H1 (cell line): Measurements from ENCODE around the gene COL6A1. TPM values are rescaled to one million over a fixed set of nuclear protein-coding genes. Genes with fewer than 3 reads are reported as not detected.

Experiments used
- CTCF ChIA-PET: fragments of 300-600 bp; sonication (Branson Sonifier 250); formaldehyde crosslinking; loops from one replicate; lab custom pipeline; 2021; ENCODE audit not compliant: partially characterized antibody; lab: Charles Lee
- POLR2A ChIA-PET: fragments of 300-600 bp; sonication (Branson Sonifier 250); formaldehyde crosslinking; loops from one replicate; lab custom pipeline; 2021; ENCODE audit warnings: inconsistent platforms; ENCODE audit not compliant: partially characterized antibody; lab: Charles Lee
- DNase-seq, 2 experiments: peaks; one replicate each; pipeline versions ENCODE4 v3.0.0 to v3.0.0-alpha.2; 2010 to 2022; ENCODE audit warnings: low spot score in 2 of 2, low read depth in 1 of 2, mixed read lengths in 1 of 2
- FAIRE-seq: peaks from 2 replicates; lab custom pipeline; 2011; peaks lifted over from hg19 to GRCh38; lab: Jason Lieb, UNC
- H2AFZ ChIP-seq: 2 replicates; pipeline ENCODE4 v1.8.1; 2012; ENCODE audit warnings: low read length, inconsistent platforms
- H2AK5ac ChIP-seq: 2 replicates; pipeline ENCODE4 v1.6.1; 2013; ENCODE audit warnings: low read depth, low read length
- H2BK120ac ChIP-seq: replicated peaks from 2 replicates; pipeline ENCODE3; 2013; ENCODE audit warnings: low read depth, low read length, inconsistent platforms
- H2BK12ac ChIP-seq: 2 replicates; pipeline ENCODE4 v1.6.1; 2013; ENCODE audit warnings: low read depth, low read length
- H2BK15ac ChIP-seq: 2 replicates; pipeline ENCODE4 v1.6.1; 2013; ENCODE audit warnings: low read length
- H2BK20ac ChIP-seq: 2 replicates; pipeline ENCODE4 v1.6.1; 2013; ENCODE audit warnings: low read length
- H2BK5ac ChIP-seq: 2 replicates; pipeline ENCODE4 v1.6.1; 2013; ENCODE audit warnings: low read depth, low read length
- H3K14ac ChIP-seq: 2 replicates; pipeline ENCODE4 v1.6.1; 2013; ENCODE audit warnings: inconsistent platforms; ENCODE audit not compliant: insufficient read length
- H3K18ac ChIP-seq: 2 replicates; pipeline ENCODE4 v1.6.1; 2013; ENCODE audit warnings: low read length; ENCODE audit errors: extremely low read depth
- H3K23ac ChIP-seq: 2 replicates; pipeline ENCODE4 v1.6.1; 2013; ENCODE audit warnings: inconsistent platforms; ENCODE audit not compliant: insufficient read length
- H3K23me2 ChIP-seq: 2 replicates; pipeline ENCODE4 v1.6.1; 2013; ENCODE audit warnings: low read depth, low read length
- H3K27ac ChIP-seq: 2 replicates; pipeline ENCODE4 v1.6.1; 2011; ENCODE audit warnings: low read depth, low read length, inconsistent platforms
- H3K27me3 ChIP-seq, 4 experiments: replicated peaks in 1 of 4; 1 replicate in 1 of 4; 2 replicates in 3 of 4; pipeline versions ENCODE4 v1.6.1 to v1.8.1; 2011 to 2013; ENCODE audit warnings: low read length in 3 of 4, mild to moderate bottlenecking in 3 of 4, inconsistent platforms in 2 of 4, mixed read lengths in 2 of 4, moderate library complexity in 1 of 4; ENCODE audit not compliant: control insufficient read depth in 3 of 4, insufficient read depth in 3 of 4; ENCODE audit errors: extremely low read depth in 1 of 4
- H3K36me3 ChIP-seq, 4 experiments: 2 replicates each; pipeline versions ENCODE4 v1.6.1 to v1.8.1; 2011 to 2013; ENCODE audit warnings: mild to moderate bottlenecking in 4 of 4, low read length in 3 of 4, moderate library complexity in 2 of 4, control low read depth in 1 of 4, inconsistent platforms in 1 of 4; ENCODE audit not compliant: insufficient read depth in 4 of 4, control insufficient read depth in 2 of 4
- H3K4ac ChIP-seq: replicated peaks from 2 replicates; pipeline ENCODE3; 2013; ENCODE audit warnings: low read length, low read depth, mixed read lengths, inconsistent platforms; ENCODE audit not compliant: insufficient read length
- H3K4me1 ChIP-seq, 4 experiments: replicated peaks in 1 of 4; 1 replicate in 1 of 4; 2 replicates in 3 of 4; pipeline versions ENCODE4 v1.6.1 to v1.8.1; 2011 to 2013; ENCODE audit warnings: low read length in 3 of 4, inconsistent platforms in 2 of 4, mixed read lengths in 1 of 4; ENCODE audit not compliant: insufficient read depth in 4 of 4, control insufficient read depth in 3 of 4
- H3K4me2 ChIP-seq, 2 experiments: 2 replicates each; pipeline versions ENCODE4 v1.6.1 to v1.8.1; 2011 to 2013; ENCODE audit warnings: low read depth in 2 of 2, low read length in 2 of 2, control low read depth in 1 of 2, inconsistent platforms in 1 of 2, mild to moderate bottlenecking in 1 of 2; ENCODE audit not compliant: insufficient read depth in 1 of 2
- H3K4me3 ChIP-seq, 4 experiments: fragments of 200-600, 300-600 bp in 1 of 4; sonication (generic), shearing (Covaris generic), sonication (Bioruptor Twin) in 1 of 4; 2 replicates each; pipeline versions ENCODE4 v1.5.1 to v1.8.1; 2011 to 2016; ENCODE audit warnings: low read length in 4 of 4, low read depth in 3 of 4, control low read depth in 2 of 4, inconsistent platforms in 2 of 4, mild to moderate bottlenecking in 2 of 4, mixed read lengths in 1 of 4, moderate library complexity in 1 of 4; ENCODE audit not compliant: insufficient read depth in 2 of 4; ENCODE audit errors: extremely low read depth in 1 of 4
- H3K56ac ChIP-seq: replicated peaks from 2 replicates; pipeline ENCODE3; 2013; ENCODE audit warnings: low read depth, mild to moderate bottlenecking, mixed read lengths, low read length, inconsistent platforms; ENCODE audit not compliant: insufficient read length
- H3K79me1 ChIP-seq: 2 replicates; pipeline ENCODE4 v1.6.1; 2013; ENCODE audit warnings: low read depth, low read length, control low read depth
- H3K79me2 ChIP-seq, 2 experiments: 2 replicates each; pipeline versions ENCODE4 v1.6.1 to v1.8.1; 2012 to 2013; ENCODE audit warnings: low read length in 2 of 2, mild to moderate bottlenecking in 2 of 2, inconsistent platforms in 1 of 2; ENCODE audit not compliant: insufficient read depth in 2 of 2, control insufficient read depth in 1 of 2
- H3K9ac ChIP-seq, 4 experiments: replicated peaks in 1 of 4; 1 replicate in 1 of 4; 2 replicates in 3 of 4; pipeline versions ENCODE4 v1.6.1 to v1.8.1; 2011 to 2013; ENCODE audit warnings: low read depth in 3 of 4, low read length in 3 of 4, control low read depth in 2 of 4, mild to moderate bottlenecking in 2 of 4, moderate library complexity in 2 of 4, inconsistent platforms in 1 of 4; ENCODE audit errors: extremely low read depth in 1 of 4
- H3K9me3 ChIP-seq, 2 experiments: 2 replicates each; pipeline versions ENCODE4 v1.6.1 to v1.8.1; 2012 to 2013; ENCODE audit warnings: mild to moderate bottlenecking in 2 of 2, moderate library complexity in 2 of 2, control low read depth in 1 of 2, inconsistent platforms in 1 of 2, low read depth in 1 of 2, low read length in 1 of 2, mixed read lengths in 1 of 2; ENCODE audit not compliant: insufficient read depth in 2 of 2
- H4K20me1 ChIP-seq, 2 experiments: replicated peaks in 1 of 2; 2 replicates each; pipeline versions ENCODE3 to v1.8.1; 2011 to 2013; ENCODE audit warnings: inconsistent platforms in 2 of 2, low read length in 2 of 2, mild to moderate bottlenecking in 1 of 2; ENCODE audit not compliant: insufficient read depth in 2 of 2, control insufficient read depth in 1 of 2
- H4K5ac ChIP-seq: 2 replicates; pipeline ENCODE4 v1.6.1; 2013; ENCODE audit warnings: low read length, low read depth, mixed read lengths, inconsistent platforms; ENCODE audit not compliant: insufficient read length
- H4K8ac ChIP-seq: 2 replicates; pipeline ENCODE4 v1.8.0; 2013; ENCODE audit warnings: mild to moderate bottlenecking, moderate library complexity, low read length, inconsistent platforms; ENCODE audit not compliant: insufficient read depth; ENCODE audit errors: extremely low read depth
- H4K91ac ChIP-seq: replicated peaks from 2 replicates; pipeline ENCODE3; 2013; ENCODE audit warnings: low read length, mixed read lengths, inconsistent platforms; ENCODE audit not compliant: insufficient read length
- BCL11A ChIP-seq, 2 experiments: IDR thresholded peaks; one replicate each; pipeline ENCODE4 v1.6.1; 2011; ENCODE audit warnings: low read depth in 2 of 2, low read length in 2 of 2, mild to moderate bottlenecking in 2 of 2
- BRCA1 ChIP-seq: IDR thresholded peaks from 2 replicates; pipeline ENCODE4 v1.6.1; 2012; ENCODE audit warnings: low read depth, low read length, improper control_type of control experiment
- EZH2 ChIP-seq: fragments of 200-600 bp; sonication (generic); IDR thresholded peaks from 2 replicates; pipeline ENCODE4 v1.7.1; 2012; ENCODE audit warnings: low read depth, mild to moderate bottlenecking, moderate library complexity, low read length, inconsistent platforms; ENCODE audit not compliant: severe bottlenecking
- GTF2F1 ChIP-seq: IDR thresholded peaks from 2 replicates; pipeline ENCODE4 v1.6.1; 2012; ENCODE audit warnings: low read depth, low read length, improper control_type of control experiment, borderline replicate concordance
- POLR2AphosphoS5 ChIP-seq: IDR thresholded peaks from 2 replicates; pipeline ENCODE4 v1.6.1; 2011; ENCODE audit warnings: low read depth, low read length
- SAP30 ChIP-seq: fragments of 300-600 bp; sonication (generic); IDR thresholded peaks from 2 replicates; pipeline ENCODE4 v1.7.1; 2012; ENCODE audit warnings: low read length, moderate library complexity, mild to moderate bottlenecking, inconsistent platforms; ENCODE audit not compliant: insufficient read depth, insufficient replicate concordance
- SIRT6 ChIP-seq: IDR thresholded peaks from one replicate; pipeline ENCODE4 v1.7.1; 2012; ENCODE audit warnings: low read length, inconsistent platforms
- WGBS, 2 experiments: shearing (Covaris generic) in 1 of 2; methylation state at CpG; one replicate each; pipeline versions ENCODE4 v1.1.6 to v1.1.7; 2013 to 2015; ENCODE audit warnings: low lambda C conversion rate in 2 of 2, mixed read lengths in 2 of 2, inconsistent platforms in 1 of 2, low coverage in 1 of 2, missing lambda C conversion rate in 1 of 2; ENCODE audit not compliant: insufficient replicate concordance in 2 of 2, insufficient coverage in 1 of 2, insufficient read length in 1 of 2; ENCODE audit errors: extremely low coverage in 1 of 2, missing lambda C conversion rate in 1 of 2; 5-methylcytosine and 5-hydroxymethylcytosine counted together
- polyA plus RNA-seq, 7 experiments: library from polyadenylated mRNA; depleted of rRNA in 3 of 7; stranded (reverse) in 5 of 7; unstranded in 2 of 7; fragments of >200 nt in 5 of 7; fragments of 200-250 nt in 2 of 7; gene quantifications; 1 replicate in 5 of 7; 2 replicates in 1 of 7; 4 replicates in 1 of 7; pipeline versions ENCODE4 v1.2.1 to v1.2.3, GENCODE V29; 2011 to 2013; ENCODE audit warnings: missing spikeins in 2 of 7, mixed read lengths in 2 of 7
- total RNA-seq: library from RNA; stranded (reverse); fragmentation: NEBNext Ultra II Directional; extraction: Animal tissue kit (Norgen Biotek cat#: 25700); gene quantifications from 2 replicates; pipeline ENCODE4 v1.2.1, GENCODE V29; 2021

Gene COL6A1
- total and polyA plus RNA-seq, 2 of the 8 experiments (the other 6 are each of a cell fraction or from before 2014, with no cell fraction given): 100 to 115 TPM

- Histone ChIP-seq H4K20me1 (no peaks in the 10 kb centered on the region), H4K91ac (no peak overlapping the region), H3K79me2 (no peaks in the 10 kb centered on the region), H2BK120ac (no peak overlapping the region), H3K27me3 (peaks cover 0 to 3% (median 0%) of the 10 kb centered on the region in 4 experiments; a peak in 1 of 7 replicates), H2BK20ac (no peak overlapping the region), H2BK15ac (no peak overlapping the region), H3K9me3 (no peaks in the 10 kb centered on the region), H3K27ac (no peak overlapping the region), H3K23me2 (no peaks in the 10 kb centered on the region), H3K23ac (no peak overlapping the region), H3K36me3 (no peaks in the 10 kb centered on the region), H3K9ac (no peak overlapping the region), H3K18ac (no peak overlapping the region; the same call in 1 of the 2 replicates), H2BK5ac (no peak overlapping the region), H2AFZ (no peak overlapping the region), H4K8ac (no peak overlapping the region; the same call in 1 of the 2 replicates)
- WGBS, 2 experiments: 84% methylated on average over 25 of the region's 29 CpGs; no CpG with 5 or more reads in 1 of the 2 experiments
- ChIA-PET CTCF (interaction anchor here (2.0 kb wide), 1 partner anchor 9 kb away, joined by 5 read pairs; no protein-coding TSS in a partner anchor), POLR2A (no interaction called here)
- TF ChIP-seq GTF2F1 (no peak), SIRT6 (no peak), EZH2 (no peak), BCL11A (IDR thresholded peaks at IDR 0.05; ENCODE audit: low read depth in 2 of 2, low read length in 2 of 2) (no peak), BRCA1 (no peak), POLR2AphosphoS5 (no peak), SAP30 (no peak)
- TF ChIP-seq, all 59 proteins: peak for 0
- H3K4me2 ChIP-seq: no peak overlapping the region
- no peak overlapping the region for H3K56ac ChIP-seq
- H2BK12ac ChIP-seq: no peak overlapping the region
- FAIRE-seq (no peak), DNase-seq (no peak)
- no peak overlapping the region for H3K14ac ChIP-seq
- no peak overlapping the region for H4K5ac ChIP-seq
- no peak overlapping the region for H3K4ac ChIP-seq
- no peaks in the 10 kb centered on the region; a peak in 1 of 7 replicates for H3K4me1 ChIP-seq
- no peak overlapping the region for H2AK5ac ChIP-seq
- no peak overlapping the region for H3K4me3 ChIP-seq
- H3K79me1 ChIP-seq: no peaks in the 10 kb centered on the region
Measured at GRCh38 chr21:45948576-45949141, 32.9 kb upstream of the COL6A1 start.
